ENCODE data around the gene NRBP1. TPM values are rescaled to one million over a fixed set of nuclear protein-coding genes. Genes with fewer than 3 reads are reported as not detected.
A peak's percentile ranks its signal among the peaks of the same experiment; 100 is the strongest.

NRBP1 gene
- total RNA-seq, 2 experiments from 2014 or later = 169 to 181 TPM

- TF ChIP-seq CTCF (IDR thresholded peaks at IDR 0.05) = no peak
- CTCF ChIA-PET = interaction anchor here (0.6 kb wide), 1 partner anchor 70 kb away, joined by 5 read pairs; no protein-coding TSS in a partner anchor
- DNase-seq (no peak), ATAC-seq (ENCODE audit: poor library complexity) (no peak)
- Mint-ChIP-seq H3K9me3 (no peaks in the 10 kb centered on the region), H3K27me3 (no peaks in the 10 kb centered on the region), H3K36me3 (ENCODE audit: low read depth) (peaks cover 35% of the 10 kb centered on the region), H3K4me3 (no peak overlapping the region), H3K27ac (no peak overlapping the region), H3K4me1 (ENCODE audit: low read depth) (peaks cover 14% of the 10 kb centered on the region)
- intact Hi-C loops (cut with DNase I, micrococcal nuclease) = loop anchor here (2.0 to 10.0 kb wide), 7 partner anchors 43 to 407 kb away; partner anchors contain the start of genes BABAM2 (in 1 of the 2), EIF2B4 (in 1 of the 2), KRTCAP3 (in 1 of the 2) and NRBP1 (in 1 of the 2)
- H3K36me3 ChIP-seq (ENCODE audit: insufficient read depth, low read length) = peaks cover 16% of the 10 kb centered on the region
- peaks cover 14% of the 10 kb centered on the region for H3K4me1 ChIP-seq (ENCODE audit: insufficient read depth, low read length)
- H3K27me3 ChIP-seq (ENCODE audit: control insufficient read depth in 1 of 2, insufficient read depth in 2 of 2, low read length in 2 of 2) = no peaks in the 10 kb centered on the region
- H3K27ac ChIP-seq (ENCODE audit: low read depth in 1 of 2, low read length in 2 of 2) = no peak overlapping the region
- no peak overlapping the region for H3K4me3 ChIP-seq (ENCODE audit: low read length)
- no peaks in the 10 kb centered on the region for H3K9me3 ChIP-seq (ENCODE audit: control insufficient read depth in 1 of 2, insufficient read depth in 1 of 2, low read length in 2 of 2)
- POLR2A ChIA-PET = no interaction called here
These were observed 57.1 kb downstream of the NRBP1 start for GRCh38 chr2:27485496-27485895.

- peaks cover under 1% of the 10 kb centered on the region for H3K36me3 ChIP-seq (ENCODE audit: insufficient read depth, low read length)
- H3K9me3 ChIP-seq (ENCODE audit: control insufficient read depth in 1 of 2, insufficient read depth in 1 of 2, low read length in 2 of 2) = no peaks in the 10 kb centered on the region
- peaks cover 9% of the 10 kb centered on the region for H3K36me3 Mint-ChIP-seq (ENCODE audit: low read depth)
- CTCF ChIA-PET = interaction anchor here (0.6 kb wide), 1 partner anchor 119 kb away, joined by 3 read pairs; the partner anchor contains the start of gene EIF2B4
- no peaks in the 10 kb centered on the region for H3K9me3 Mint-ChIP-seq
- peak overlapping the region; percentile 61 for H3K4me3 ChIP-seq (ENCODE audit: low read length)
- POLR2A ChIA-PET = interaction anchor here (0.9 kb wide), 1 partner anchor 158 kb away, joined by 3 read pairs; no protein-coding TSS in a partner anchor
- intact Hi-C loops (cut with DNase I, micrococcal nuclease) = loop anchor here (1.0 to 10.0 kb wide), 11 partner anchors 47 to 403 kb away; partner anchors contain the start of genes KRTCAP3 (in 2 of the 2), NRBP1 (in 2 of the 2), BABAM2 (in 1 of the 2) and CCDC121 (in 1 of the 2)
- peaks cover 6 to 7% of the 10 kb centered on the region in 2 experiments for H3K27me3 ChIP-seq (ENCODE audit: control insufficient read depth in 1 of 2, insufficient read depth in 2 of 2, low read length in 2 of 2)
- peaks cover 8% of the 10 kb centered on the region for H3K27me3 Mint-ChIP-seq
- TF ChIP-seq CTCF (IDR thresholded peaks at IDR 0.05) = no peak
- DNase-seq (peak in 4 of 14 experiments; percentile 4 to 74 (median 23)), ATAC-seq (ENCODE audit: poor library complexity) (peak; percentile 22)
- peak overlapping the region; percentile 80 for H3K4me3 Mint-ChIP-seq
- peaks cover 18% of the 10 kb centered on the region for H3K4me1 Mint-ChIP-seq (ENCODE audit: low read depth)
- peak overlapping the region; percentile 93 for H3K27ac Mint-ChIP-seq
- H3K27ac ChIP-seq (ENCODE audit: low read depth in 1 of 2, low read length in 2 of 2) = peak overlapping the region; percentile 55 to 91
- peaks cover 14% of the 10 kb centered on the region for H3K4me1 ChIP-seq (ENCODE audit: insufficient read depth, low read length)
These were observed 60.7 kb downstream of the NRBP1 start for GRCh38 chr2:27489118-27489497.

- peak within 1 kb of the TSS; percentile 55 to 91 for H3K27ac ChIP-seq (ENCODE audit: low read depth in 1 of 2, low read length in 2 of 2)
- peak within 1 kb of the TSS; percentile 61 for H3K4me3 ChIP-seq (ENCODE audit: low read length)
- Mint-ChIP-seq H3K36me3 (ENCODE audit: low read depth) (peaks cover 8% of the 10 kb centered on the region), H3K9me3 (no peaks in the 10 kb centered on the region), H3K4me3 (peak within 1 kb of the TSS; percentile 80), H3K27ac (peak within 1 kb of the TSS; percentile 93), H3K4me1 (ENCODE audit: low read depth) (peaks cover 18% of the 10 kb centered on the region), H3K27me3 (peaks cover 12% of the 10 kb centered on the region)
- ATAC-seq (ENCODE audit: poor library complexity) (peak; percentile 85), DNase-seq (peak; percentile 97 to 100 (median 99))
- peaks cover 20% of the 10 kb centered on the region for H3K4me1 ChIP-seq (ENCODE audit: insufficient read depth, low read length)
- intact Hi-C loops (cut with DNase I, micrococcal nuclease) = loop anchor here (1.0 to 10.0 kb wide), 12 partner anchors 47 to 403 kb away; partner anchors contain the start of genes KRTCAP3 (in 2 of the 2), NRBP1 (in 2 of the 2), BABAM2 (in 1 of the 2) and CCDC121 (in 1 of the 2)
- ChIA-PET CTCF (interaction anchor here (1.4 kb wide), 1 partner anchor 194 kb away, joined by 4 read pairs; no protein-coding TSS in a partner anchor), POLR2A (interaction anchor here (1.0 kb wide), 2 partner anchors 61 to 174 kb away, joined by 3 to 5 read pairs; partner anchors contain the start of genes NRBP1, SLC4A1AP and SUPT7L)
- no peak for TF ChIP-seq CTCF (IDR thresholded peaks at IDR 0.05)
- no peaks in the 10 kb centered on the region for H3K36me3 ChIP-seq (ENCODE audit: insufficient read depth, low read length)
- H3K27me3 ChIP-seq (ENCODE audit: control insufficient read depth in 1 of 2, insufficient read depth in 2 of 2, low read length in 2 of 2) = peaks cover 11 to 13% of the 10 kb centered on the region in 2 experiments
- no peaks in the 10 kb centered on the region for H3K9me3 ChIP-seq (ENCODE audit: control insufficient read depth in 1 of 2, insufficient read depth in 1 of 2, low read length in 2 of 2)
These were observed 61.3 kb downstream of the NRBP1 start, which contains the start of gene IFT172 for GRCh38 chr2:27489498-27490397. TSS of gene IFT172 (minus strand) at chr2:27489743. CDS start at chr2:27489653, 90 bp downstream.

All from CD4-positive, alpha-beta T cell (primary cell).